ENCODE data around the gene UPF3B.

Gene UPF3B

GRCh38 chrX:119833905-119834304, 18.9 kb downstream of the UPF3B start:
- no peaks in the 10 kb centered on the region for H3K4me1 ChIP-seq (ENCODE audit: control insufficient read depth, insufficient read depth, low read length)
- peaks cover 56 to 69% of the 10 kb centered on the region in 2 experiments for H3K36me3 ChIP-seq (ENCODE audit: control insufficient read depth in 2 of 2, insufficient read depth in 1 of 2, low read length in 2 of 2)
- no peaks in the 10 kb centered on the region for H3K9me3 ChIP-seq (ENCODE audit: control insufficient read depth, insufficient read depth, low read depth, low read length)
- POLR2A ChIA-PET, result interaction anchor here (0.6 to 0.8 kb wide), 2 partner anchors 34 to 42 kb away, joined by 3 to 4 read pairs; partner anchors contain the start of gene RPL39
- TF ChIP-seq ZNF433 (tag by site-specific recombination; IDR thresholded peaks at IDR 0.05; ENCODE audit: low read depth) (no peak), ZNF768 (tag by site-specific recombination; IDR thresholded peaks at IDR 0.05) (no peak), FEZF1 (tag by site-specific recombination; IDR thresholded peaks at IDR 0.05) (no peak), ZNF510 (tag by site-specific recombination; IDR thresholded peaks at IDR 0.05; ENCODE audit: insufficient replicate concordance) (no peak), ZNF521 (tag by site-specific recombination; IDR thresholded peaks at IDR 0.05) (no peak), KLF9 (tag by site-specific recombination; IDR thresholded peaks at IDR 0.05; ENCODE audit: low read depth) (no peak), KLF8 (tag by site-specific recombination; IDR thresholded peaks at IDR 0.05) (no peak), GLI2 (tag by site-specific recombination; IDR thresholded peaks at IDR 0.05; ENCODE audit: borderline replicate concordance, low read depth) (no peak), SETDB1 (IDR thresholded peaks at IDR 0.05; ENCODE audit: insufficient read length, low read length) (no peak), ZNF311 (tag by site-specific recombination; IDR thresholded peaks at IDR 0.05; ENCODE audit: borderline replicate concordance) (no peak), ZNF544 (tag by site-specific recombination; IDR thresholded peaks at IDR 0.05) (no peak), ZNF133 (tag by site-specific recombination; IDR thresholded peaks at IDR 0.05) (no peak), ZBTB11 (tag by site-specific recombination; conservative IDR thresholded peaks at IDR 0.05; ENCODE audit: low read depth) (no peak), ZFP3 (tag by site-specific recombination; IDR thresholded peaks at IDR 0.05; ENCODE audit: low read depth) (no peak), ZNF174 (tag by site-specific recombination; IDR thresholded peaks at IDR 0.05) (no peak), ZNF792 (tag by site-specific recombination; IDR thresholded peaks at IDR 0.05) (no peak)
- TF ChIP-seq, protein P1, sequence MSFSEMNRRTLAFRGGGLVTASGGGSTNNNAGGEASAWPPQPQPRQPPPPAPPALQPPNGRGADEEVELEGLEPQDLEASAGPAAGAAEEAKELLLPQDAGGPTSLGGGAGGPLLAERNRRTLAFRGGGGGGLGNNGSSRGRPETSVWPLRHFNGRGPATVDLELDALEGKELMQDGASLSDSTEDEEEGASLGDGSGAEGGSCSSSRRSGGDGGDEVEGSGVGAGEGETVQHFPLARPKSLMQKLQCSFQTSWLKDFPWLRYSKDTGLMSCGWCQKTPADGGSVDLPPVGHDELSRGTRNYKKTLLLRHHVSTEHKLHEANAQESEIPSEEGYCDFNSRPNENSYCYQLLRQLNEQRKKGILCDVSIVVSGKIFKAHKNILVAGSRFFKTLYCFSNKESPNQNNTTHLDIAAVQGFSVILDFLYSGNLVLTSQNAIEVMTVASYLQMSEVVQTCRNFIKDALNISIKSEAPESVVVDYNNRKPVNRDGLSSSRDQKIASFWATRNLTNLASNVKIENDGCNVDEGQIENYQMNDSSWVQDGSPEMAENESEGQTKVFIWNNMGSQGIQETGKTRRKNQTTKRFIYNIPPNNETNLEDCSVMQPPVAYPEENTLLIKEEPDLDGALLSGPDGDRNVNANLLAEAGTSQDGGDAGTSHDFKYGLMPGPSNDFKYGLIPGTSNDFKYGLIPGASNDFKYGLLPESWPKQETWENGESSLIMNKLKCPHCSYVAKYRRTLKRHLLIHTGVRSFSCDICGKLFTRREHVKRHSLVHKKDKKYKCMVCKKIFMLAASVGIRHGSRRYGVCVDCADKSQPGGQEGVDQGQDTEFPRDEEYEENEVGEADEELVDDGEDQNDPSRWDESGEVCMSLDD (tag by site-specific recombination; IDR thresholded peaks at IDR 0.05), result no peak
- CTCF ChIA-PET, result interaction anchor here (0.6 to 1.0 kb wide), 3 partner anchors 40 to 300 kb away, joined by 3 read pairs; no protein-coding TSS in a partner anchor
- H3K27ac ChIP-seq (ENCODE audit: extremely low read depth, low read depth, low read length), result no peak overlapping the region
- no peak overlapping the region for H3K4me3 ChIP-seq (ENCODE audit: low read depth, low read length)

GRCh38 chrX:119828446-119828845, 24.3 kb downstream of the UPF3B start:
- Histone ChIP-seq H3K27ac (ENCODE audit: extremely low read depth, low read depth, low read length) (no peak overlapping the region), H3K4me3 (ENCODE audit: low read depth, low read length) (no peak overlapping the region), H3K4me1 (ENCODE audit: control insufficient read depth, insufficient read depth, low read length) (no peaks in the 10 kb centered on the region), H3K36me3 (ENCODE audit: control insufficient read depth in 2 of 2, insufficient read depth in 1 of 2, low read length in 2 of 2) (peaks cover 18 to 27% of the 10 kb centered on the region in 2 experiments), H3K9me3 (ENCODE audit: control insufficient read depth, insufficient read depth, low read depth, low read length) (no peaks in the 10 kb centered on the region)
- CTCF ChIA-PET, result interaction anchor here (0.7 kb wide), 1 partner anchor 62 kb away, joined by 3 read pairs; no protein-coding TSS in a partner anchor
- POLR2A ChIA-PET, result interaction anchor here (1.7 kb wide), 1 partner anchor 37 kb away, joined by 4 read pairs; the partner anchor contains the start of gene RPL39
- TF ChIP-seq ZNF449 (tag by site-specific recombination; IDR thresholded peaks at IDR 0.05) (no peak), ZNF707 (tag by site-specific recombination; IDR thresholded peaks at IDR 0.05) (no peak), INSM2 (tag by site-specific recombination; IDR thresholded peaks at IDR 0.05) (no peak), SCRT1 (tag by site-specific recombination; IDR thresholded peaks at IDR 0.05; ENCODE audit: borderline replicate concordance) (no peak), ZNF391 (tag by site-specific recombination; IDR thresholded peaks at IDR 0.05; ENCODE audit: borderline replicate concordance, low read depth) (no peak), ZBTB7A (tag by site-specific recombination; IDR thresholded peaks at IDR 0.05; ENCODE audit: low read depth) (no peak)
- TF ChIP-seq, protein P2, sequence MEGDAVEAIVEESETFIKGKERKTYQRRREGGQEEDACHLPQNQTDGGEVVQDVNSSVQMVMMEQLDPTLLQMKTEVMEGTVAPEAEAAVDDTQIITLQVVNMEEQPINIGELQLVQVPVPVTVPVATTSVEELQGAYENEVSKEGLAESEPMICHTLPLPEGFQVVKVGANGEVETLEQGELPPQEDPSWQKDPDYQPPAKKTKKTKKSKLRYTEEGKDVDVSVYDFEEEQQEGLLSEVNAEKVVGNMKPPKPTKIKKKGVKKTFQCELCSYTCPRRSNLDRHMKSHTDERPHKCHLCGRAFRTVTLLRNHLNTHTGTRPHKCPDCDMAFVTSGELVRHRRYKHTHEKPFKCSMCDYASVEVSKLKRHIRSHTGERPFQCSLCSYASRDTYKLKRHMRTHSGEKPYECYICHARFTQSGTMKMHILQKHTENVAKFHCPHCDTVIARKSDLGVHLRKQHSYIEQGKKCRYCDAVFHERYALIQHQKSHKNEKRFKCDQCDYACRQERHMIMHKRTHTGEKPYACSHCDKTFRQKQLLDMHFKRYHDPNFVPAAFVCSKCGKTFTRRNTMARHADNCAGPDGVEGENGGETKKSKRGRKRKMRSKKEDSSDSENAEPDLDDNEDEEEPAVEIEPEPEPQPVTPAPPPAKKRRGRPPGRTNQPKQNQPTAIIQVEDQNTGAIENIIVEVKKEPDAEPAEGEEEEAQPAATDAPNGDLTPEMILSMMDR (tag by site-specific recombination; IDR thresholded peaks at IDR 0.05), result no peak
